ENCODE results near the gene CTNNA1. TPM values are rescaled to one million over a fixed set of nuclear protein-coding genes. Genes with fewer than 3 reads are reported as not detected.
A peak's percentile ranks its signal among the peaks of the same experiment; 100 is the strongest.
"Not testable (repeated sequence)": the region's sequence is repeated elsewhere in the genome, so short reads cannot be mapped to it uniquely, and the experiment has no call there.

CTNNA1 gene
- total and polyA plus RNA-seq, 4 donors: 107 to 446 (median 278) TPM

DNA sequence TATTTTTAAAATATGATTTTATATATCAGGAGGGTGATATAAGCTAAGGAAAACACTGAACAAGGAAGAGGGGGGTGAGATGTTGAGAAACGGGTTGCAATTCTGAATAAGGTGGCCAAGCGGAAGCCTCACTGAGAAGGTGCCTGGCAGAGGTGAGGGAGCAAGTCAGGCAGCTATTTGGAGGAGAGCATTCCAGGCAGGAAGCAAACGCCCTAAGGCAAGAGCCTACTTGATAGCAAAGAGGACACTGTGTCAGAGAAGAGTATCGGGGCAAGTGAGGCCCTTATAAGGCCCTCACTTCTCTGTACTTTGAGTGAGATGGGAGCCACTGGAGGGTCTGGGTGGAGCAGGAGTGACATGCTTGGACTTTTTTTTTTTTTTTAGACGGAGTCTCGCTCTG, 8.0 kb upstream of the CTNNA1 start:
- Histone ChIP-seq H3K27ac (ENCODE audit: low read depth in 1 of 2, low read length in 2 of 2) (no peak overlapping the region), H3K36me3 (ENCODE audit: control insufficient read depth in 1 of 2, insufficient read depth in 2 of 2, low read length in 1 of 2) (no peaks in the 10 kb centered on the region), H3K9me3 (ENCODE audit: control insufficient read depth, low read length) (no peaks in the 10 kb centered on the region), H3K4me1 (ENCODE audit: control insufficient read depth in 1 of 2, insufficient read depth in 2 of 2, low read length in 2 of 2) (no peaks in the 10 kb centered on the region), H3K4me3 (ENCODE audit: low read length in 2 of 2) (no peak overlapping the region), H3K27me3 (ENCODE audit: control insufficient read depth in 1 of 2, insufficient read depth in 2 of 2, low read length in 1 of 2) (no peaks in the 10 kb centered on the region)
- 96% methylated on average over 6 of the region's 6 CpGs for WGBS, 2 donors
- DNase-seq (no peak), ATAC-seq (ENCODE audit: low FRiP score) (no peak)
- intact Hi-C loops (cut with DNase I): no loop called here

DNA sequence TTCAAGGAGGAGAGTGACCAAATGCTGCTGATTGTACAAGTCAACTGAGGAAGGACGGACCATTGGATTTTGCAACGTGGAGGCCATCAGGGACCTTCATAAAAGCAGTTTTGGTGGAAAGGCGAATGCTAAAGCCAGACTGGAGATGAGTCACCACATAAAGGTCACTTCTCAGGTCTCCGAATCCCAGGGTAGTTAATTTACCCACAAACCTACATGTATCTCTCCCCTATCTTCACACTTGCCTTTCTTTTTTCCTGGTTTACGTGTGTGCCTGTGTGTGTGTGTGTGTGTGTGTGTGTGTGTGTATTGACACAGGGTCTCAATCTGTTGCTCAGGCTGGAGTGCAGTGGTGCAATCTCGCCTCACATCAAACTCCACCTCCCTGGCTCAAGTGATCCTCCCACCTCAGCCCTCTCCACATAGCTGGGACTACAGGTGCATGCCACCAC, 4.6 kb upstream of the CTNNA1 start:
- H3K4me1 ChIP-seq (ENCODE audit: control insufficient read depth in 1 of 2, insufficient read depth in 2 of 2, low read length in 2 of 2): no peaks in the 10 kb centered on the region
- no peaks in the 10 kb centered on the region for H3K9me3 ChIP-seq (ENCODE audit: control insufficient read depth, low read length)
- no peak for DNase-seq
- no peak overlapping the region for H3K4me3 ChIP-seq (ENCODE audit: low read length in 2 of 2)
- no peaks in the 10 kb centered on the region for H3K36me3 ChIP-seq (ENCODE audit: control insufficient read depth in 1 of 2, insufficient read depth in 2 of 2, low read length in 1 of 2)
- ATAC-seq (ENCODE audit: low FRiP score): no peak
- intact Hi-C loops (cut with DNase I): no loop called here
- 84 to 89% methylated on average over 6 of the region's 6 CpGs for WGBS, 2 donors
- no peaks in the 10 kb centered on the region for H3K27me3 ChIP-seq (ENCODE audit: control insufficient read depth in 1 of 2, insufficient read depth in 2 of 2, low read length in 1 of 2)
- H3K27ac ChIP-seq (ENCODE audit: low read depth in 1 of 2, low read length in 2 of 2): no peak overlapping the region

DNA sequence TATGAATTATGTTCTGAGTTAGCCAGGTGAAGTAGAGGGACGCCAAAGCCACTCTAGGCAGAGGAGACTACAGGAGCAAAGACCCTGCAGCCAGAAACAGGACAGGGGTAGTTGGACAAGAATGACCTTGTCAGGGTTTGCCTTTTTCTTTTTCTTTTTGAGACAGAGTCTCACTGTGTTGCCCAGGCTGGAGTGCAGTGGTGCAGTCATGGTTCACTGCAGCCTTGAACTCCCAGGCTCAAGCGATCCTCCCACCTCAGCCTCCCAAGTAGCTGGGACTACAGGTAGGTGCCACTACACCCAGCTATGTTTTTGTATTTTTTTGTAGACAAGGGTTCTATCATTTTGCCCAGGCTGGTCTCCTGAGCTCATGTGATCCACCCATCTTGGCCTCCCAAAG, 1.9 kb upstream of the CTNNA1 start:
- H3K27me3 ChIP-seq (ENCODE audit: control insufficient read depth in 1 of 2, insufficient read depth in 2 of 2, low read length in 1 of 2); H3K4me3 ChIP-seq (ENCODE audit: low read length in 2 of 2); ATAC-seq (ENCODE audit: low FRiP score); DNase-seq; H3K9me3 ChIP-seq (ENCODE audit: control insufficient read depth, low read length); H3K36me3 ChIP-seq (ENCODE audit: control insufficient read depth in 1 of 2, insufficient read depth in 2 of 2, low read length in 1 of 2); H3K27ac ChIP-seq (ENCODE audit: low read depth in 1 of 2, low read length in 2 of 2); H3K4me1 ChIP-seq (ENCODE audit: control insufficient read depth in 1 of 2, insufficient read depth in 2 of 2, low read length in 2 of 2): not testable (repeated sequence)
- intact Hi-C loops (cut with DNase I): loop anchor here in 1 of 2 donors (10.0 kb wide), 1 partner anchor 287 kb away; the partner anchor contains the start of gene EGR1
- WGBS, 2 donors: 96 to 99% methylated on average over 2 of the region's 2 CpGs

DNA sequence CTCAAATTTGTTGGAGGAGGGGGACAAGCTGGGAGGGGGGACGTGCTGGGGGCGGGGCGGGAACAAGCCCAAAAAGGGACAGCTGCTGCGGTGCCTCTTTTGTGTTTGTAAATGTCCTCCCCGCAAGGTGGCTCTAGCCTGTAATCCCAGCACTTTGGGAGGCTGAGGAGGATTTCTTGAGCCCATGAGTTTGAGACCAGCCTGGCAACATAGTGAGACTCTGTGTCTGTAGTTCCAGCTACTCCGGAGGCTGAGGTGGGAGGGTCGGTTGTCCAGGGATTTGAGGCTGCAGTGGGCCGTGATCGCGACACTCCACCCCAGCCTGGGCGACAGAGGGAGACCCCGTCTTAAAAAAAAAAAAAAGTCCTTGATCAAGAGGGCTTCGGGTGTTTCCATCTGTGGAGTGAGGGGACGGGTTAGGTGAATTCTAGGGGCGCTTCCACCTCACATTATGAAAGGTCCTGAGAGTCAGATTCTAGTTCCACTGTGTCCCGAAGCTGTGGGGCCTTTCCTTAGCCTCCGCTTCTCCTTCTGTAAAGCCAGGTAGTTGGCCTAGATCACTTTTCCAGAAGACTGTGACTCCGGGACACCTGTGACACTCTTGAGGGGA, 779 bp upstream of the CTNNA1 start:
- H3K4me3 ChIP-seq (ENCODE audit: low read length in 2 of 2): peak overlapping the region; percentile 96 to 99
- H3K36me3 ChIP-seq (ENCODE audit: control insufficient read depth in 1 of 2, insufficient read depth in 2 of 2, low read length in 1 of 2): no peaks in the 10 kb centered on the region
- DNase-seq: no peak
- H3K27ac ChIP-seq (ENCODE audit: low read depth in 1 of 2, low read length in 2 of 2): peak overlapping the region in 1 of 2 donors; percentile 72
- H3K27me3 ChIP-seq (ENCODE audit: control insufficient read depth in 1 of 2, insufficient read depth in 2 of 2, low read length in 1 of 2): no peaks in the 10 kb centered on the region
- no peak for ATAC-seq (ENCODE audit: low FRiP score)
- peaks cover 3 to 8% of the 10 kb centered on the region in 2 donors for H3K4me1 ChIP-seq (ENCODE audit: control insufficient read depth in 1 of 2, insufficient read depth in 2 of 2, low read length in 2 of 2)
- intact Hi-C loops (cut with DNase I): loop anchor here in 1 of 2 donors (10.0 kb wide), 1 partner anchor 288 kb away; the partner anchor contains the start of gene EGR1
- 29% methylated on average over 18 of the region's 18 CpGs for WGBS, 2 donors
- no peaks in the 10 kb centered on the region for H3K9me3 ChIP-seq (ENCODE audit: control insufficient read depth, low read length)

DNA sequence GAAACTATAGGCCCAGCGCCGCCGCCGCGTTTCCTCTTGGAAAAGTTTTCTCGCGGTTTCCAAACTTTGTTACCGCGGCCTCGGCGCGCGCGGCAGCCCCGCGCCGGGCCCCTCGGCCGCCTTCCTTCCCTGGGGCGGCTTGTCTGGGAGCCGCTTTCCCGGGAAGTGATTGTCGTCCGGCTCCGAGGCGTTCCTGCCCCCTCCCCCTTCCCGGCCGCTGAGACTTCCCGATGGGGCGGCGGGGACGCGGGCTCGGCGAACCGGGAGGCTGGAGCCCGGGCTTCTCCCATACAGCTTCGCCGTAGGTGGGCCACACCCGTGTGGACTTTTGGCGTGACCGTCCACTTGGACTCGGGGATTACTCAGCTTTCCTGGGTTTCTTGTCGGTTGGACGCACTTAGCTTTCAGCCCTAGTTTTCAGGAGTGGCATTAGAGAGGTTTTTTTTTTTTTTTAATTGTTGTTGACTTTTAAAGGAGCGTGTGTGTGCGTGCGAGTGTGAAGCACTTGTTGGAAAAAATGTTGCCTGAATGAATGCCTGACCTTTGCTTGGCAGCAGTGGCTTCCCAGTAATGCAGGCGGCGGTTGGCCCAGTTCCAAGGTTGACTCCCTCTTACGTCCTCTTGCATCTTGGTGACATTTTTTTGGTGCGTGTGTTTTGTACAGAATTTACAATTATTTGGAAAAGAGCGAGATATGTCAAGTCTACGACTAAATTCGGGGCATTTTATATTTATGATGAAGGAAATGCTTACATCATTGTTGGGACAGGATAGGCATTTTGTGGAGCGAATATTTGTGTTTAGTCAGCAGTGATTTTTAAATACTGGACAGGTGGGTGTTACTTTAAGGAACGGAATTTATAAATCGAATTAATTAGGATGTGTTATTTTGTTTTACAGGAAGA, 821 bp downstream of the CTNNA1 start:
- ATAC-seq (ENCODE audit: low FRiP score): peak; percentile 76
- Histone ChIP-seq H3K27me3 (ENCODE audit: control insufficient read depth in 1 of 2, insufficient read depth in 2 of 2, low read length in 1 of 2) (no peaks in the 10 kb centered on the region), H3K4me1 (ENCODE audit: control insufficient read depth in 1 of 2, insufficient read depth in 2 of 2, low read length in 2 of 2) (peaks cover 3 to 8% of the 10 kb centered on the region in 2 donors), H3K27ac (ENCODE audit: low read depth in 1 of 2, low read length in 2 of 2) (peak overlapping the region; percentile 100), H3K36me3 (ENCODE audit: control insufficient read depth in 1 of 2, insufficient read depth in 2 of 2, low read length in 1 of 2) (no peaks in the 10 kb centered on the region), H3K9me3 (ENCODE audit: control insufficient read depth, low read length) (no peaks in the 10 kb centered on the region), H3K4me3 (ENCODE audit: low read length in 2 of 2) (peak overlapping the region; percentile 88 to 96)
- WGBS, 2 donors: 0 to 1% methylated on average over 49 to 58 of the region's 58 CpGs
- DNase-seq: peak; percentile 96 to 97
- intact Hi-C loops (cut with DNase I): loop anchor here in 1 of 2 donors (10.0 kb wide), 1 partner anchor 289 kb away; the partner anchor contains the start of gene EGR1

DNA sequence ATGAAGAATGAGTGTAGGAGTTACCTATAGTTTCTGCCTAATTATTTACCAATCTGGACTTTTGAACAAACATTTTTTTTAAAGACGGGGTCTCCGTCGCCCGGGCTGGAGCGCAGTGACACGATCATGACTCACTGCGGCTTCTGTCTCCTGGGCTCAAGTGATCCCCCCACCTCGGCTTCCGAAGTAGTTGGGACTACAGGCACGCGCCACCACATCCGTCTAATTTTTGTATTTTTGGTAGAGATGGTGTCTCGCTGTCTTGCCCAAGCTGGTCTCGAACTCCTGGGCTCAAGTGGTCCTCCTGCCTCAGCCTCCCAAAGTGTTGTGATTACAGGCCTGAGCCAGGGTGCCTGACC, 1.5 kb downstream of the CTNNA1 start:
- no peak for DNase-seq
- H3K4me1 ChIP-seq (ENCODE audit: control insufficient read depth in 1 of 2, insufficient read depth in 2 of 2, low read length in 2 of 2): peaks cover 3 to 8% of the 10 kb centered on the region in 2 donors
- 63 to 75% methylated on average over 14 of the region's 14 CpGs for WGBS, 2 donors
- H3K4me3 ChIP-seq (ENCODE audit: low read length in 2 of 2): peak overlapping the region; percentile 88 to 96
- H3K9me3 ChIP-seq (ENCODE audit: control insufficient read depth, low read length): no peaks in the 10 kb centered on the region
- H3K36me3 ChIP-seq (ENCODE audit: control insufficient read depth in 1 of 2, insufficient read depth in 2 of 2, low read length in 1 of 2): no peaks in the 10 kb centered on the region
- intact Hi-C loops (cut with DNase I): loop anchor here in 1 of 2 donors (10.0 kb wide), 1 partner anchor 290 kb away; the partner anchor contains the start of gene EGR1
- H3K27ac ChIP-seq (ENCODE audit: low read depth in 1 of 2, low read length in 2 of 2): peak overlapping the region in 1 of 2 donors; percentile 55
- ATAC-seq (ENCODE audit: low FRiP score): no peak
- no peaks in the 10 kb centered on the region for H3K27me3 ChIP-seq (ENCODE audit: control insufficient read depth in 1 of 2, insufficient read depth in 2 of 2, low read length in 1 of 2)

DNA sequence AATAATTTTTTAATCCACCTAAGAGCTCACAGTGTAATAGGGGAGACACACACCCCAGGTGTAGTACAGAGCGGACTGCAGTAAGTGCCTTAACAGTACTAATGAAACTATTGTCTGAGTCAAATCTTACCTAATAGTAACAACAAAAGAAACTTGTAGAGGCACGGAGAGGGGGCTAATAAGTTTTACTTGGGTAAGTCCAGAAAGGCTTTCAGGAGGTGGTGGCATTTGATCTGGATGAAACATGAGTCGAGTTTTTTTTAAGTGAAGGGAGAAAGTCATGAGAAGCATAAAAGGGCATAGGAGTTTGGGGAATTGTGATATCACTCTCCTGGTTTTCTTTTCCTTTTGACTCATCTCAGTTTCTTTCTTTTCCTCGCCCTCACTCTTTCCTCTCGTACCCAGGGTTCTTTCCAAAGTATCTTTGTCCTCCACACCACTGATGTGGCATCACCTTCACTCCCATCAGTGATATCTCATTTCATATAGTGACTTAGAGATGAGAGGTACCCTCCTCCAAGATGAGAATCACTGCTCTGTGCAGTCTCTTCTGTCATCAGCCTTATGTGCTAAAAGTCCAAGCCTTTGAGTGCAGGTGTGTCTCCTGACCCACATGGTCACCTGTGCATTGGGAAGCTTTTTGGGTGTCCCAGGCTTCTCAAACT, 2.0 kb downstream of the CTNNA1 start:
- H3K27ac ChIP-seq (ENCODE audit: low read depth in 1 of 2, low read length in 2 of 2): no peak overlapping the region
- H3K36me3 ChIP-seq (ENCODE audit: control insufficient read depth in 1 of 2, insufficient read depth in 2 of 2, low read length in 1 of 2): no peaks in the 10 kb centered on the region
- no peak overlapping the region for H3K4me3 ChIP-seq (ENCODE audit: low read length in 2 of 2)
- H3K27me3 ChIP-seq (ENCODE audit: control insufficient read depth in 1 of 2, insufficient read depth in 2 of 2, low read length in 1 of 2): no peaks in the 10 kb centered on the region
- DNase-seq (no peak), ATAC-seq (ENCODE audit: low FRiP score) (no peak)
- intact Hi-C loops (cut with DNase I): loop anchor here in 1 of 2 donors (10.0 kb wide), 1 partner anchor 290 kb away; the partner anchor contains the start of gene EGR1
- H3K9me3 ChIP-seq (ENCODE audit: control insufficient read depth, low read length): no peaks in the 10 kb centered on the region
- WGBS, 2 donors: 92 to 93% methylated on average over 5 of the region's 5 CpGs
- peaks cover 3 to 8% of the 10 kb centered on the region in 2 donors for H3K4me1 ChIP-seq (ENCODE audit: control insufficient read depth in 1 of 2, insufficient read depth in 2 of 2, low read length in 2 of 2)

DNA sequence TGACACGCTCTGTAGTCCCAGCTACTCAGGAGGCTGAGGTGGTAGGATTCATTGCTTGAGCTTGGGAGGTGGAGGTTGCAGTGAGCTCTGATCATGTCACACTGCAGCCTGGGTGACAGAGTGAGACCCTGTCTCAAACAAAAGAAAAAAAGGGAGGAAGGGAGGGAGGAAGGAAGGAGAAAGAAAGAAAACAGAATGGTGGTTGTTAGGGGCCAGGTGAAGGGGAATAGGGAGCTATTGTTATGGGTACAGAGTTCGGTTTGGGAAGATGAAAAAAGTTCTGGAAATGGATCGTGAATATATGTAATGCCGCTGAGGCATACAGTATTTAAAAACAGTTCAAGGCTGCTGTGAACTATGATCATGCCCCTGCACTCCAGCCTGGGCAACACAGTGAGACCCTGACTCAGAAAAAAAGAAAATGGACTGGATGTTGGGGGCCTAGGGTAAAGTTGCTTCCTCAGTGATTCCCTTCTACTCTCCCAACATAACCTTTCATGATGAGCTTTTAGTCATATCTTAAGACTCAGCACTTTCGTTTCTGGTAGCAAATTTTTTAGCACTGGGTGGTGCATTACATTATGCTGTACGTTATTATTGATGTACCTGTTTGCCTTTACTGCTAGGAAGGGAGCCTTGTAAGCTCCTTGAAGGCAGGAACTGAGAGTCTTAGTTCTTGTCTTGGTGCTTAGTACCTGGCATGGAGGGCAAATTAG, 4.0 kb downstream of the CTNNA1 start:
- intact Hi-C loops (cut with DNase I): loop anchor here in 1 of 2 donors (10.0 kb wide), 1 partner anchor 292 kb away; the partner anchor contains the start of gene EGR1
- Histone ChIP-seq H3K36me3 (ENCODE audit: control insufficient read depth in 1 of 2, insufficient read depth in 2 of 2, low read length in 1 of 2) (no peaks in the 10 kb centered on the region), H3K27ac (ENCODE audit: low read depth in 1 of 2, low read length in 2 of 2) (no peak overlapping the region), H3K4me1 (ENCODE audit: control insufficient read depth in 1 of 2, insufficient read depth in 2 of 2, low read length in 2 of 2) (peaks cover 3 to 13% of the 10 kb centered on the region in 2 donors), H3K4me3 (ENCODE audit: low read length in 2 of 2) (no peak overlapping the region), H3K9me3 (ENCODE audit: control insufficient read depth, low read length) (no peaks in the 10 kb centered on the region), H3K27me3 (ENCODE audit: control insufficient read depth in 1 of 2, insufficient read depth in 2 of 2, low read length in 1 of 2) (no peaks in the 10 kb centered on the region)
- WGBS, 2 donors: 91 to 92% methylated on average over 6 of the region's 6 CpGs
- ATAC-seq (ENCODE audit: low FRiP score): no peak
- no peak for DNase-seq

Measured in aorta (tissue), 5 donors.